H9 (cell line): ENCODE measurements around the gene PARD3. TPM values are rescaled to one million over a fixed set of nuclear protein-coding genes. Genes with fewer than 3 reads are reported as not detected.

ENCODE experiments used
- DNase-seq: peaks from one replicate; pipeline ENCODE4 v3.0.0-alpha.2; 2017
- H2AFZ ChIP-seq: one replicate; pipeline ENCODE4 v1.6.1; 2013; ENCODE audit warnings: mild to moderate bottlenecking, low read length, control low read depth, moderate library complexity
- H2AK5ac ChIP-seq: 2 replicates; pipeline ENCODE4 v1.6.1; 2013; ENCODE audit warnings: low read length, control low read depth, mixed read lengths; ENCODE audit not compliant: insufficient read length
- H2BK120ac ChIP-seq: one replicate; pipeline ENCODE4 v1.6.1; 2013; ENCODE audit warnings: low read depth, mild to moderate bottlenecking, low read length, control low read depth, inconsistent platforms; ENCODE audit not compliant: poor library complexity, severe bottlenecking
- H2BK12ac ChIP-seq: 2 replicates; pipeline ENCODE4 v1.6.1; 2013; ENCODE audit warnings: low read length, control low read depth, mixed read lengths, low read depth; ENCODE audit not compliant: insufficient read length
- H2BK15ac ChIP-seq: 2 replicates; pipeline ENCODE4 v1.6.1; 2013; ENCODE audit warnings: low read depth, low read length, control low read depth
- H2BK20ac ChIP-seq: one replicate; pipeline ENCODE4 v1.6.1; 2013; ENCODE audit warnings: low read depth, mild to moderate bottlenecking, low read length, control low read depth, inconsistent platforms; ENCODE audit not compliant: poor library complexity, severe bottlenecking
- H2BK5ac ChIP-seq: 2 replicates; pipeline ENCODE4 v1.6.1; 2013; ENCODE audit warnings: low read length, control low read depth, mixed read lengths; ENCODE audit not compliant: insufficient read length
- H3K14ac ChIP-seq: 2 replicates; pipeline ENCODE4 v1.6.1; 2013; ENCODE audit warnings: low read length, control low read depth; ENCODE audit not compliant: insufficient read depth
- H3K18ac ChIP-seq: 2 replicates; pipeline ENCODE4 v1.6.1; 2013; ENCODE audit warnings: low read depth, mild to moderate bottlenecking, mixed read lengths, low read length, control low read depth; ENCODE audit not compliant: insufficient read length
- H3K23ac ChIP-seq: 2 replicates; pipeline ENCODE4 v1.6.1; 2013; ENCODE audit warnings: low read length, control low read depth, mixed read lengths, low read depth; ENCODE audit not compliant: insufficient read length
- H3K23me2 ChIP-seq: 2 replicates; pipeline ENCODE4 v1.6.1; 2013; ENCODE audit warnings: low read depth, mild to moderate bottlenecking, mixed read lengths, low read length, control low read depth; ENCODE audit not compliant: insufficient read length, poor library complexity, severe bottlenecking
- H3K27ac ChIP-seq: 2 replicates; pipeline ENCODE4 v1.5.1; 2013; ENCODE audit warnings: low read length, control low read depth, mixed read lengths, low read depth; ENCODE audit not compliant: insufficient read length
- H3K27me3 ChIP-seq: 2 replicates; pipeline ENCODE4 v1.6.1; 2013; ENCODE audit warnings: low read length, control low read depth, inconsistent platforms; ENCODE audit not compliant: insufficient read depth
- H3K4ac ChIP-seq: 2 replicates; pipeline ENCODE4 v1.6.1; 2013; ENCODE audit warnings: low read depth, mild to moderate bottlenecking, control low read depth, inconsistent platforms, low read length, moderate library complexity
- H3K4me1 ChIP-seq: 2 replicates; pipeline ENCODE4 v1.6.1; 2013; ENCODE audit warnings: low read length, control low read depth, inconsistent platforms; ENCODE audit not compliant: insufficient read depth
- H3K4me2 ChIP-seq: 2 replicates; pipeline ENCODE4 v1.6.1; 2013; ENCODE audit warnings: low read length, control low read depth, mixed read lengths; ENCODE audit not compliant: insufficient read length, insufficient read depth
- H3K56ac ChIP-seq: 2 replicates; pipeline ENCODE4 v1.6.1; 2013; ENCODE audit warnings: low read depth, mild to moderate bottlenecking, mixed read lengths, low read length, control low read depth; ENCODE audit not compliant: insufficient read length
- H3K79me1 ChIP-seq: 2 replicates; pipeline ENCODE4 v1.6.1; 2013; ENCODE audit warnings: low read depth, mild to moderate bottlenecking, moderate library complexity, low read length, control low read depth, inconsistent platforms; ENCODE audit not compliant: insufficient read depth, poor library complexity, severe bottlenecking
- H3K79me2 ChIP-seq: 2 replicates; pipeline ENCODE4 v1.6.1; 2013; ENCODE audit warnings: low read length, control low read depth, inconsistent platforms; ENCODE audit not compliant: insufficient read depth
- H3K9ac ChIP-seq: 2 replicates; pipeline ENCODE4 v1.6.1; 2013; ENCODE audit warnings: low read length, control low read depth, mixed read lengths; ENCODE audit not compliant: insufficient read length; ENCODE audit errors: extremely low read depth
- H3K9me3 ChIP-seq: one replicate; pipeline ENCODE4 v1.6.1; 2013; ENCODE audit warnings: low read depth, low read length, inconsistent platforms; ENCODE audit not compliant: control insufficient read depth
- H3T11ph ChIP-seq: one replicate; pipeline ENCODE4 v1.6.1; 2013; ENCODE audit warnings: mild to moderate bottlenecking, low read length, control low read depth, inconsistent platforms
- H4K20me1 ChIP-seq: one replicate; pipeline ENCODE4 v1.6.1; 2013; ENCODE audit not compliant: control insufficient read depth, insufficient read length, insufficient read depth
- H4K5ac ChIP-seq: 2 replicates; pipeline ENCODE4 v1.6.1; 2013; ENCODE audit warnings: low read depth, mild to moderate bottlenecking, mixed read lengths, low read length, control low read depth; ENCODE audit not compliant: insufficient read length
- H4K8ac ChIP-seq: replicated peaks from 2 replicates; pipeline ENCODE4 v1.6.1; 2013; ENCODE audit warnings: low read length, control low read depth, mixed read lengths, low read depth; ENCODE audit not compliant: insufficient read length
- H4K91ac ChIP-seq: 2 replicates; pipeline ENCODE4 v1.6.1; 2013; ENCODE audit warnings: low read depth, mild to moderate bottlenecking, moderate library complexity, mixed read lengths, low read length, control low read depth; ENCODE audit not compliant: insufficient read length
- H3K27ac Mint-ChIP-seq, 3 experiments: 2 replicates in 2 of 3; 3 replicates in 1 of 3; pipeline ENCODE4 v1.8.0; 2020 to 2021; ENCODE audit warnings: mixed read lengths in 3 of 3, mild to moderate bottlenecking in 1 of 3, moderate library complexity in 1 of 3
- H3K27me3 Mint-ChIP-seq: 2 replicates; pipeline ENCODE4 v1.8.0; 2021; ENCODE audit warnings: low read depth, mild to moderate bottlenecking, moderate library complexity, mixed read lengths
- H3K36me3 Mint-ChIP-seq, 3 experiments: 2 replicates in 2 of 3; 3 replicates in 1 of 3; pipeline ENCODE4 v1.8.0; 2020 to 2021; ENCODE audit warnings: low read depth in 3 of 3, mixed read lengths in 3 of 3; ENCODE audit not compliant: insufficient read depth in 1 of 3
- H3K4me1 Mint-ChIP-seq, 2 experiments: 2 replicates each; pipeline ENCODE4 v1.8.0; 2020; ENCODE audit warnings: mixed read lengths in 2 of 2
- H3K4me3 Mint-ChIP-seq, 2 experiments: 2 replicates in 1 of 2; 3 replicates in 1 of 2; pipeline ENCODE4 v1.8.0; 2020 to 2021; ENCODE audit warnings: mild to moderate bottlenecking in 2 of 2, mixed read lengths in 2 of 2, moderate library complexity in 1 of 2
- H3K9me3 Mint-ChIP-seq, 2 experiments: 2 replicates in 1 of 2; 3 replicates in 1 of 2; pipeline ENCODE4 v1.8.0; 2020; ENCODE audit warnings: mild to moderate bottlenecking in 2 of 2, mixed read lengths in 2 of 2, moderate library complexity in 1 of 2
- CTCF ChIP-seq: fragments of 200-600 bp; sonication (generic); conservative IDR thresholded peaks from 3 replicates; pipeline ENCODE4 v1.8.0; 2021; ENCODE audit warnings: antibody characterized with exemption, mild to moderate bottlenecking
- WGBS: extraction: QIAGEN DNeasy Blood & Tissue Kit; methylation state at CpG from one replicate; pipeline ENCODE4 v1.1.7; 2013; ENCODE audit warnings: missing lambda C conversion rate, low lambda C conversion rate, mixed read lengths; ENCODE audit not compliant: insufficient read length; ENCODE audit errors: extremely low coverage; 5-methylcytosine and 5-hydroxymethylcytosine counted together
- total RNA-seq: library from RNA; stranded (reverse); gene quantifications from 2 replicates; pipeline ENCODE4 v1.2.1, GENCODE V29; 2021

The PARD3 gene
- total RNA-seq, 1 experiment from 2014 or later: 44.7 TPM

DNA sequence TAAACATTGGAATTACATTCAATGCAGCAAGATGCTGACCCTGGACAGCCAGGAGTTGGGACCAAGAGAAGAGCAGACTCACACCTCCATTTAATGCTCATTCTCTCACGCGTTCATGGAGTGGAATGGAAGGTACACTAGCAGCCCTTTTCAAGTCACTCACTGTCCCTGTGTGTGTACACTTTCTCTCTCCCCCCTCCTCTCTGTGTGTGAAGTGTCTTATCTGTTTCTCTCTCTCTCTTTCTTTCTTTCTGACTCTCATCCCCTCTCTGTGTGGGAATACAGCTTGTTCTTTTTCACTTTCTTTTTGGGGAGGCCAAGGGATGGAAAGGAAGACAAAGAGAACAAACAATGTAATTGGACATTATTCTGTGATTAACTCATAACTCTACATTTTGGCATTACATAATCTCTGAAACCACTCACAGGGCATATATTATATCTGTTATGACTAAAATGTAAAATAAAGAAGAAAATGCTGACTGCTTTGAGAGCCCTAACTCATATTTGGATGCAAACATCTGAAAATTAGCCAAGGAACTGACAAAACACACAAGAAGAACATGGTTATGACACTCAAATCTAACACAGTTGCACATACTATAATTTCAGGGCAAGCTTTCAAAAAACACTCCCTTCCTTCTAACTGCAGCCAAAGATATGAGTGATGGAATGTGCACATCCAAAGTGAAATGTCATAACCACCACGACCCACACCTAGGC lies 188.8 kb downstream of the PARD3 start:
- H3K4me1 Mint-ChIP-seq: peaks cover 12 to 17% of the 10 kb centered on the region in 2 experiments
- Histone ChIP-seq H2BK5ac (no peak overlapping the region), H4K8ac (no peak overlapping the region), H2BK120ac (no peak overlapping the region), H2AK5ac (no peak overlapping the region), H2BK12ac (no peak overlapping the region), H3K27ac (no peak overlapping the region), H3K14ac (no peak overlapping the region), H3K79me2 (peaks cover 2% of the 10 kb centered on the region; the same call in 1 of the 2 replicates), H3K18ac (no peak overlapping the region), H2AFZ (no peak overlapping the region), H4K5ac (no peak overlapping the region), H2BK15ac (no peak overlapping the region), H3K4me1 (no peaks in the 10 kb centered on the region; the same call in 1 of the 2 replicates), H3K27me3 (no peaks in the 10 kb centered on the region), H3K56ac (no peak overlapping the region), H2BK20ac (no peak overlapping the region), H3K4me2 (no peak overlapping the region), H3K9me3 (no peaks in the 10 kb centered on the region), H3K79me1 (no peaks in the 10 kb centered on the region), H3T11ph (no peak overlapping the region), H3K4ac (no peak overlapping the region), H4K91ac (no peak overlapping the region), H3K23me2 (no peaks in the 10 kb centered on the region), H3K23ac (no peak overlapping the region), H3K9ac (no peak overlapping the region), H4K20me1 (no peaks in the 10 kb centered on the region)
- H3K4me3 Mint-ChIP-seq: no peak overlapping the region
- no peak for TF ChIP-seq CTCF
- no CpG with 5 or more reads among the region's 3 CpGs for WGBS
- H3K27me3 Mint-ChIP-seq: no peaks in the 10 kb centered on the region
- no peaks in the 10 kb centered on the region for H3K36me3 Mint-ChIP-seq
- H3K9me3 Mint-ChIP-seq: no peaks in the 10 kb centered on the region
- no peak for DNase-seq
- H3K27ac Mint-ChIP-seq: no peak overlapping the region
